Panc1 (cell line): Measurements from ENCODE around the gene MAGED2. TPM values are rescaled to one million over a fixed set of nuclear protein-coding genes. Genes with fewer than 3 reads are reported as not detected.

Experiments
- ATAC-seq: fragments of 200-7000 bp; cut with Tn5 transposase; 2 replicates; pipeline ENCODE4 v1.9.1; 2020; ENCODE audit warnings: mild to moderate bottlenecking, moderate library complexity
- BruUV-seq: library from RNA; stranded (reverse); fragments of 400-500 nt; replicated peaks from 2 replicates; lab custom pipeline; 2021; lab: Mats Ljungman, UMichigan
- CTCF ChIA-PET: fragments of 300-600 bp; sonication (Branson Sonifier 250); formaldehyde crosslinking; loops from one replicate; lab custom pipeline; 2022; ENCODE audit warnings: antibody characterized with exemption; lab: Charles Lee
- POLR2A ChIA-PET: fragments of 300-600 bp; sonication (Branson Sonifier 250); formaldehyde crosslinking; loops from one replicate; lab custom pipeline; 2022; ENCODE audit warnings: antibody characterized with exemption; lab: Charles Lee
- DNase-seq: peaks from one replicate; pipeline ENCODE4 v3.0.0-alpha.2; 2010; ENCODE audit warnings: low read depth, low spot score
- H3K27ac ChIP-seq: 2 replicates; pipeline ENCODE4 v1.5.1; 2011; ENCODE audit warnings: mild to moderate bottlenecking, low read length, inconsistent platforms
- H3K27me3 ChIP-seq: fragments of 200-500 bp; sonication (Bioruptor generic); 2 replicates; pipeline ENCODE4 v1.6.0; 2014; ENCODE audit warnings: low read length, inconsistent platforms; ENCODE audit not compliant: control insufficient read depth, insufficient read depth
- H3K36me3 ChIP-seq: fragments of 200-500 bp; sonication (Bioruptor generic); 2 replicates; pipeline ENCODE4 v1.5.1; 2014; ENCODE audit warnings: inconsistent platforms, mild to moderate bottlenecking, low read length, moderate library complexity; ENCODE audit not compliant: control insufficient read depth, insufficient read depth
- H3K4me1 ChIP-seq: 2 replicates; pipeline ENCODE4 v1.5.1; 2011; ENCODE audit warnings: inconsistent platforms, mild to moderate bottlenecking, low read length, moderate library complexity; ENCODE audit not compliant: control insufficient read depth, insufficient read depth
- H3K4me3 ChIP-seq, 2 experiments: 2 replicates each; pipeline ENCODE4 v1.5.1; 2011 to 2012; ENCODE audit warnings: low read depth in 2 of 2, low read length in 2 of 2, mild to moderate bottlenecking in 2 of 2, inconsistent platforms in 1 of 2, moderate library complexity in 1 of 2
- H3K9me3 ChIP-seq: fragments of 200-500 bp; sonication (Bioruptor generic); 2 replicates; pipeline ENCODE4 v1.5.1; 2014; ENCODE audit warnings: low read depth, mild to moderate bottlenecking, inconsistent platforms, low read length, moderate library complexity; ENCODE audit not compliant: control insufficient read depth, insufficient read depth
- POLR2AphosphoS5 ChIP-seq: IDR thresholded peaks from 2 replicates; pipeline ENCODE4 v1.6.1; 2012; ENCODE audit warnings: mild to moderate bottlenecking, low read depth, low read length, moderate library complexity
- SIN3A ChIP-seq: IDR thresholded peaks from 2 replicates; pipeline ENCODE4 v1.6.1; 2012; ENCODE audit warnings: low read depth, mild to moderate bottlenecking, low read length, moderate library complexity, borderline replicate concordance; ENCODE audit not compliant: insufficient read depth
- TCF7L2 ChIP-seq: IDR thresholded peaks from 2 replicates; pipeline ENCODE4 v1.6.1; 2011; ENCODE audit warnings: mild to moderate bottlenecking, low read depth, low read length, inconsistent platforms
- in situ Hi-C: cut with HindIII; loops from 2 replicates; pipeline ENCODE4 v1.10.0; 2016; ENCODE audit warnings: low sequenced_read_pairs, low pct_unique_long_range_greater_than_20kb
- intact Hi-C: fragments of 100-400 bp; cut with micrococcal nuclease; formaldehyde crosslinking; loops from one replicate; pipeline ENCODE4 v1.10.0; 2022; ENCODE audit not compliant: unreplicated experiment
- total RNA-seq: library from RNA; stranded (reverse); gene quantifications from one replicate; pipeline ENCODE4 v1.2.1, GENCODE V29; 2021; ENCODE audit not compliant: unreplicated experiment
- TF ChIP-seq, protein P1 (sequence below): fragments of 450-650 bp; IDR thresholded peaks from 2 replicates; pipeline ENCODE4 v1.5.1; 2017; ENCODE audit warnings: mild to moderate bottlenecking
- TF ChIP-seq, protein P2 (sequence below), 2 experiments: IDR thresholded peaks; 2 replicates each; pipeline ENCODE4 v1.6.1; 2011 to 2012; ENCODE audit warnings: low read depth in 2 of 2, control low read depth in 1 of 2, low read length in 1 of 2, mild to moderate bottlenecking in 1 of 2, moderate library complexity in 1 of 2; ENCODE audit not compliant: insufficient read depth in 1 of 2

MAGED2 gene
- total RNA-seq, 1 experiment from 2014 or later: 69.5 TPM

DNA sequence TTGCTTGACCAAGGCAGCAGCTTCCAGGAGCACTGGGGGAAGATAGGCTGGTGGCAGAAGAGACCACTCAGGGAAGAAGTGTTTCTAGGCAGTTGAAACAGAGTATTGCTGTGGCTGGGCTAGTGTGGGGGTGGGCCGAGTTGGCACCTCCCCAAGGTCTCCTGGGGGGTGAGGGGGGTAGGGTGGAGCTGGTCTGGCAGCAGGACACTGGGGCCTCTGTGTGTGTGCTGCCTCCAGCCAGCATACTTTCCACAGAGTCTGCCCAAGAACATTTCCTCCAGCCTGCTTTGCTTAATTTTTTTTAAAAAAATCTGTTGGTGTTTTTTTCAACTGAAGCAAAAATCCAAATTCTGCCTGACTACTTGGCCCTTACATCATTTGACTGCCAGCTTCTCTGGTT lies 13.5 kb upstream of the MAGED2 start:
- ChIA-PET CTCF (no interaction called here), POLR2A (no interaction called here)
- TF ChIP-seq TCF7L2 (no peak), POLR2AphosphoS5 (no peak), SIN3A (no peak)
- TF ChIP-seq, protein P1, sequence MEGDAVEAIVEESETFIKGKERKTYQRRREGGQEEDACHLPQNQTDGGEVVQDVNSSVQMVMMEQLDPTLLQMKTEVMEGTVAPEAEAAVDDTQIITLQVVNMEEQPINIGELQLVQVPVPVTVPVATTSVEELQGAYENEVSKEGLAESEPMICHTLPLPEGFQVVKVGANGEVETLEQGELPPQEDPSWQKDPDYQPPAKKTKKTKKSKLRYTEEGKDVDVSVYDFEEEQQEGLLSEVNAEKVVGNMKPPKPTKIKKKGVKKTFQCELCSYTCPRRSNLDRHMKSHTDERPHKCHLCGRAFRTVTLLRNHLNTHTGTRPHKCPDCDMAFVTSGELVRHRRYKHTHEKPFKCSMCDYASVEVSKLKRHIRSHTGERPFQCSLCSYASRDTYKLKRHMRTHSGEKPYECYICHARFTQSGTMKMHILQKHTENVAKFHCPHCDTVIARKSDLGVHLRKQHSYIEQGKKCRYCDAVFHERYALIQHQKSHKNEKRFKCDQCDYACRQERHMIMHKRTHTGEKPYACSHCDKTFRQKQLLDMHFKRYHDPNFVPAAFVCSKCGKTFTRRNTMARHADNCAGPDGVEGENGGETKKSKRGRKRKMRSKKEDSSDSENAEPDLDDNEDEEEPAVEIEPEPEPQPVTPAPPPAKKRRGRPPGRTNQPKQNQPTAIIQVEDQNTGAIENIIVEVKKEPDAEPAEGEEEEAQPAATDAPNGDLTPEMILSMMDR: no peak
- TF ChIP-seq, protein P2, sequence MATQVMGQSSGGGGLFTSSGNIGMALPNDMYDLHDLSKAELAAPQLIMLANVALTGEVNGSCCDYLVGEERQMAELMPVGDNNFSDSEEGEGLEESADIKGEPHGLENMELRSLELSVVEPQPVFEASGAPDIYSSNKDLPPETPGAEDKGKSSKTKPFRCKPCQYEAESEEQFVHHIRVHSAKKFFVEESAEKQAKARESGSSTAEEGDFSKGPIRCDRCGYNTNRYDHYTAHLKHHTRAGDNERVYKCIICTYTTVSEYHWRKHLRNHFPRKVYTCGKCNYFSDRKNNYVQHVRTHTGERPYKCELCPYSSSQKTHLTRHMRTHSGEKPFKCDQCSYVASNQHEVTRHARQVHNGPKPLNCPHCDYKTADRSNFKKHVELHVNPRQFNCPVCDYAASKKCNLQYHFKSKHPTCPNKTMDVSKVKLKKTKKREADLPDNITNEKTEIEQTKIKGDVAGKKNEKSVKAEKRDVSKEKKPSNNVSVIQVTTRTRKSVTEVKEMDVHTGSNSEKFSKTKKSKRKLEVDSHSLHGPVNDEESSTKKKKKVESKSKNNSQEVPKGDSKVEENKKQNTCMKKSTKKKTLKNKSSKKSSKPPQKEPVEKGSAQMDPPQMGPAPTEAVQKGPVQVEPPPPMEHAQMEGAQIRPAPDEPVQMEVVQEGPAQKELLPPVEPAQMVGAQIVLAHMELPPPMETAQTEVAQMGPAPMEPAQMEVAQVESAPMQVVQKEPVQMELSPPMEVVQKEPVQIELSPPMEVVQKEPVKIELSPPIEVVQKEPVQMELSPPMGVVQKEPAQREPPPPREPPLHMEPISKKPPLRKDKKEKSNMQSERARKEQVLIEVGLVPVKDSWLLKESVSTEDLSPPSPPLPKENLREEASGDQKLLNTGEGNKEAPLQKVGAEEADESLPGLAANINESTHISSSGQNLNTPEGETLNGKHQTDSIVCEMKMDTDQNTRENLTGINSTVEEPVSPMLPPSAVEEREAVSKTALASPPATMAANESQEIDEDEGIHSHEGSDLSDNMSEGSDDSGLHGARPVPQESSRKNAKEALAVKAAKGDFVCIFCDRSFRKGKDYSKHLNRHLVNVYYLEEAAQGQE (IDR thresholded peaks at IDR 0.05; ENCODE audit: insufficient read depth in 1 of 2, low read depth in 2 of 2, low read length in 1 of 2): no peak
- intact Hi-C loops (no loop called here), in situ Hi-C loops (no loop called here)
- H3K27me3 ChIP-seq: no peaks in the 10 kb centered on the region
- no TSS peak for BruUV-seq
- no peak overlapping the region for H3K27ac ChIP-seq
- ATAC-seq (no peak), DNase-seq (no peak)
- H3K9me3 ChIP-seq: no peaks in the 10 kb centered on the region
- H3K36me3 ChIP-seq: no peaks in the 10 kb centered on the region
- H3K4me1 ChIP-seq: no peaks in the 10 kb centered on the region
- no peak overlapping the region for H3K4me3 ChIP-seq

DNA sequence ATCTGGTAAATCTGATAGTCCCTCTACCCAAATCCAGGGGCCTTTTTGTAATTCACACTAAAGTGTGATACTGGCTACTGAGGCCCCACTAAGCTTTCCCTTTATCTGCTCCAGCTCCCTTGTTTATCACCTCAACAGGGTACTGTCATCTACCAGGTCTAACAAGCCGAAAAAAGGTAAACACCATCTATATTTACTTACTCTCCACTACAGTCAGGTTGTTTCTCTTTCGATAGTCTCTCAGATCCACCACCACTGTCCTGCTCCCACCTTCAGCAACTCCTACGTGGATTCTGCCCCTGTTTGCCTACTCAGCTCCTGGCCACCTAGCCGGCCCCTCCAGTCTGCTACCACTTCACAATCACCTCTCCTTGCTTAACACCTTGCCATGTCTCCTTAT lies 12.8 kb upstream of the MAGED2 start:
- no peaks in the 10 kb centered on the region for H3K9me3 ChIP-seq
- BruUV-seq: no TSS peak
- CTCF ChIA-PET: no interaction called here
- DNase-seq: no peak
- intact Hi-C loops: no loop called here
- no peaks in the 10 kb centered on the region for H3K36me3 ChIP-seq
- H3K4me1 ChIP-seq: no peaks in the 10 kb centered on the region
- no peak overlapping the region for H3K27ac ChIP-seq
- TF ChIP-seq POLR2AphosphoS5: no peak
- TF ChIP-seq TCF7L2: no peak
- TF ChIP-seq, protein P2 (IDR thresholded peaks at IDR 0.05; ENCODE audit: insufficient read depth in 1 of 2, low read depth in 2 of 2, low read length in 1 of 2): no peak
- no peak for TF ChIP-seq SIN3A
- TF ChIP-seq, protein P1: no peak
- POLR2A ChIA-PET: no interaction called here
- no peak overlapping the region for H3K4me3 ChIP-seq
- in situ Hi-C loops: no loop called here
- no peaks in the 10 kb centered on the region for H3K27me3 ChIP-seq
- no peak for ATAC-seq
